Urothelium cell line (cell line): Measurements from ENCODE around the gene SLC25A47.
"Not testable (repeated sequence)": the region's sequence is repeated elsewhere in the genome, so short reads cannot be mapped to it uniquely, and the experiment has no call there.

Experiments
- DNase-seq: peaks from one replicate; pipeline ENCODE4 v3.0.0; 2011; ENCODE audit warnings: low spot score, mixed read lengths
- FAIRE-seq: peaks from 2 replicates; lab custom pipeline; 2011; peaks lifted over from hg19 to GRCh38; lab: Jason Lieb, UNC

The SLC25A47 gene

GRCh38 chr14:100289916-100290606 lies 33.1 kb upstream of the SLC25A47 start:
- DNase-seq (no peak), FAIRE-seq (no peak)

DNA sequence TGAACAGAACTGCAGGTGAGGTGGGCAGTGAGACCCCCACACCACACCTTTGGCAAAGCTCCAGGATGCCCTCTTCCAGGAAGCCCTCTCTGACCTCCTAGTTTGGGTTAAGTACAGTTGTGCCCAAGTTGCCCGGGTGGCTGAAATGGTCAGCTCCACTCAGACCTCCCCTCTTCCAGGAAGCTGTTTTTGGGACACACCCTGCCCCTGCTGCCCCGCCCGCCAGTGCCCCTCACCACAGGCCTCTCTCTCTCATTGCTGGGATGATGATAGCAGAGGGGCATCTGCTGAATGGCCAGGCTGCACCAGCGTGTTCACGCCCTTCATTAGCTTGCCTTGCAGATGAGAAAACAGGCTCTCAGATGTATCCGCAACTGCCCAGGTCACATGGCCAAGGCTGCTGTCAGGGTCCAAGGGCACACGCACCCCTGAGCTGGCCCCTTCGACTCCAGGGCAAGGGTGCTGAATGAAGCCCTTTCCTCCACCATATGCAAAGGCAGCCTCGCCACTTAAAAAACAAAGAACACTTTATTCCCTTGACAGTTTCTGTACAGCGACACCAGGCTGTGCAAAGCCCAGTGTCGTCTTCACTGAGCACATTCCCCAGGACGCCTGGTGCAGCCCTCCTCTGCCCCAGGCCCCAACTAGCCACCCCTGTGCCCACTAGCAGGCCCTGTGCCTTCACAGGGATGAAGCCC lies 32.4 kb upstream of the SLC25A47 start:
- FAIRE-seq = no peak
- DNase-seq = no peak

- no peak for FAIRE-seq
- no peak for DNase-seq
Measured at GRCh38 chr14:100291305-100292075, 31.6 kb upstream of the SLC25A47 start.

GRCh38 chr14:100292301-100292775 lies 30.8 kb upstream of the SLC25A47 start:
- FAIRE-seq (no peak), DNase-seq (no peak)

DNA sequence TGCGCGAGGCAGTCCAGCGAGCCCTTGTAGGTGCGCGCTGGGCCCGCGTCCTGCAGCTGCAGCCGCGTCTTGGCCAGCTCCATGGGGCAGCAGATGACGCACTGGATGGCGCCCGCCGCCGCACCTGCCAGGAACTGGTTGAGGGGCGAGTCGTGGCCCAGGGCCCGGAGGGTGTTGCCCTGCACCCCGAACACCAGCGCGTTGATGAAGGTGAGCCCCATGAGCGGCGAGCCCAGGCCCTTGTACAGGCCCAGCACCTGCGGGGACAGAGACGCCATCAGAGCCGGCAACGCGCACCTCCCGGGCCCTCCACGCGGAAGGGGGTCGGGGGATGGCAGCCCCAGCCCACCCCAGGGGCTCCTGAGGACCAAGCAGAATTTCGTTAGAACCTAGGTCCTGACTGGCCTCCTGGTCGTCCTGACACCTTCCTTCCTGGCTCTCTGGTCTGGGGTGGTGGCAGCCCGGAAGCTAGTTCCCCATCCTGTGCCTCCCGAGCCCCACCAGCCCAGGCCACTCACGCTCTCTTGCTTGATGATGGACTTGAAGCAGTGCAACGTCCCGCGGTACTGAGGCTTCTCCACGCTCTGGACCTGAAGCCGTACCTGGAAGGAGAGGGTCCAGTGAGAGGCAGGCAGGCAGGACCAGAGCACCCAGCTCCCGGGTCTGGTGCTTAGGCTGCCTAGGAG lies 30.2 kb upstream of the SLC25A47 start:
- no peak for DNase-seq

GRCh38 chr14:100293497-100294212 lies 29.5 kb upstream of the SLC25A47 start:
- no peak for FAIRE-seq
- no peak for DNase-seq

More for the DNA sequence above, 30.2 kb upstream of the SLC25A47 start:
- no peak for FAIRE-seq

DNA sequence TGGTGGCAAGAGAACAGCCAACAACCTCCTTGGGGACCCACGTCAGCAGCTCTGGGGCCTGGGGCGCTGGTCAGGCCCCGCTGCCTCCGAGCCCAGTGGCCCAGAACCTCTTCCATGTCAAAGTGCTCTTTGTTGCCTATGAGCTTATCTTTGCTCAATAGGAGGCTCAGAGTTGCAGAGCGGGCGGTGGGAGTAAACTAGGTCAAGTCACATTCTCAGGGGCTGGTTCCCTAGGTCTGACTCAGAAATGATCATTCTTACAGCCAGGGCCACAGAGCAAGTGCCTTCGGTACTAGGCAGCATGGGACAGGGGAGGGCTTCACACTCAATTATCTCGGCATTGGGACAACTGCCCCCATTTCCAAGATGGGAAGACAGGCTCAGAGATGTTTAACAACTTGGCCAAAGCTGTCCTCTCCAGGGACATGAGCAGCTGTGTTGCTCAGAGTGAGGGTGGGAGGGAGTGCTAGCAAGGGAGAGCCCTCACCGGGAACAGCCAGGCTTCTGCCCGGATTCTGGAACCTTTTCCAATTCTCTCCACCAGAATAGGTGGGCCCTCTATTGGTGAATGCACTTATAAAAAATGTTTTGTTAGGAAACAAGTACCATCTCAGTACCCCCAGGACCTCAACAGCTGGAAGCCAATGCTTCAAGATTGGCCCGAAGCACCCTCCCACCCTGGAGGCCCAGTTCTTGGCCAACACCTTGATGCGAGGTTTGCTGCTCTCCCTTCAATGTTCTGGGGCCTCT lies 28.8 kb upstream of the SLC25A47 start:
- DNase-seq (no peak), FAIRE-seq (no peak)

DNA sequence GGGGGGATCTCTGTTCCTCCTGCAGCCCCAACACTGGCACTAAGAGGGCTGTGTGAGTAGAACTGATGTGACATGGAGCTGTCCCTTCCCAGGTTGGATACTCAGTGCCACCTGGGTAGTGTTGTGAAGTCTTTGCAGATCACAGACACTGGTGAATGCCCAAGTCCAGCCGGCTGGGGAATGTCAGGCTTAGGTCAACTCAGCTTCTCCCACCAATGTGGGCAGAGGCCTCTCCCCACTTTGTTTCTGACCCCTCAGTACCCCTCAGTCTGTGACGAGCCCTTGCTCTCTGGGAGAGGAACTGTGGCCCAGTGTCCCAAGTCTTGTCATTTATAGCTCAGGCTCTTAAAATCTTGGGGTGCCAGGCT lies 28.2 kb upstream of the SLC25A47 start:
- no peak for FAIRE-seq
- DNase-seq = no peak

GRCh38 chr14:100295376-100296105 lies 27.6 kb upstream of the SLC25A47 start:
- DNase-seq (no peak), FAIRE-seq (no peak)

DNA sequence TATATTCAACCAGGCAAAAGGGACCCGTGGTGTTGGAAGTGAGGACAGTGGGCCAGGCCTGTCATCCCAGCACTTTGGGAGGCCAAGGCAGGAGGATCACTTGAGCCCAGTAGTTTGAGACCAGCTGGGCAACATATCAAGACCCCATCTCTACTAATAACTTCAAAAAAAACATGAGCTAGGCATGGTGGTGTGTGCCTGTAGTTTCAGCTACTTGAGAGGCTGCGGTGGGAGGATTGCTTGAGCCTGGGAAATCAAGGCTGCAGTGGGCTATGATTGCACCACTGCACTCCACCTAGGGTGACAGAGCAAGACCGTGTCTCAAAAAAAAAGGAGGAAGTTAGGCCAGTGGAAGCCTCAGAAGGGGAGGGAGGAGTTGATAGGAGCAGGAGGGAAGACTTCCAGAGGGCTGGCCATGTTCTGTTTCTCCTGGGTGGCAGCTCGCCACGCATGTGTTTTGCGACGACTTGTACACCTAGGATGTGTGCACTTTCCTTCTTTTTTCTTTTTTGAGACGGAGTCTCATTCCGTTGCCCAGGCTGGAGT lies 27.0 kb upstream of the SLC25A47 start:
- DNase-seq (no peak), FAIRE-seq (no peak)

- FAIRE-seq, DNase-seq: not testable (repeated sequence)
Measured at GRCh38 chr14:100296729-100297128, 26.4 kb upstream of the SLC25A47 start.

GRCh38 chr14:100297320-100298300 lies 25.5 kb upstream of the SLC25A47 start:
- FAIRE-seq = no peak

DNA sequence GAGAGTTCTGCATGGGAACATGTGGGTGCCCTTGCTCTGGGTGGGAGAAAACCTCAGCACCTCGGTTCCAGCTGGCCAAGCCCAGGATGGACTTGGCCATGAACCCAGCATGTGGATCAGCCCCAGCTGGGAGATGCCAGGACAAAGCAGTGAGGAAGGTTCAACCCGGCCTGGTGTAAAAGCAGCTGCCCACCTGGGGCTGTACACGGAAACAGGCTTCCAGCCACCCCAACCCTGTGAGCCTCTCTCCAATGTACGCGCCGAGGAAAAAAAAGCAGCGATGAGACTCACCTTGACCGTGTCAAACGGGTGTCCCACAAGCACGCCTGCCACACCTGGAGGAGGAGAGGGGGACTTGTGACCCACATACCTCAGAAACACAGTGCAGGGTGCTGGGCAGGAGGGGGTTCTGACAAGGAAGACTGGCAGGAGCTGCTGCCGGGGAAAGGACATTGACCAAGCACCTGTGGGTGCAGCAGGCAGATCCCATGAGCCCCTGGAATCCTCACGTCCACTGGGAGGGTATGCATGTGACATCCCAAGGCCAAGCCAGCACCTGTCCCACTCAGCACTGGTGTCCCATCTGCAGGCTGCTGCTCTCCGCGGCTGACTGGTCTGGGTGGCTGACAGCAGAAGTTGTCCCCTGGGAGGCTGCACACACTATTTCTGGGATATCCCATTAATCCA lies 24.4 kb upstream of the SLC25A47 start:
- FAIRE-seq = no peak
- no peak for DNase-seq

More at GRCh38 chr14:100297320-100298300, 25.5 kb upstream of the SLC25A47 start:
- no peak for DNase-seq

- no peak for DNase-seq
- FAIRE-seq = no peak
Measured at GRCh38 chr14:100299238-100299560, 23.9 kb upstream of the SLC25A47 start.

DNA sequence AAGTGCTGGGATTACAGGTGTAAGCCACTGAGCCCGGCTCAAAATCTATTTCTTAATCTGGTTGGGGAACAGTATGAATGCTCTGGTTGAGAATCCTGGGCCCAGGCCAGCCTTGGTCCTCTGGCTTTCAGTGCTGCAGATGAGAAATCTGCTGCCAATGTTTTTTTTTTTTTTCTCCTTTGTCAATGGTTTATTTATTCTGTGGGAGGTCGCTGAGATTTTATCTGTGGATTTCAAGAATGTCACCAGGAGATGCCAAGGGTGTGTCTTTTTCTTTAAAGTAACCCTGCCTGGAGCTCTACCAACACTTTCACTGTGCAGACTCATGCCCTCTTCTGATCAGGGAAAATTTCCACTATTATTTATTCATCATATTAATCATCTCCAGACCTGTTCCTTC lies 20.5 kb upstream of the SLC25A47 start:
- DNase-seq = no peak
- FAIRE-seq = no peak

DNA sequence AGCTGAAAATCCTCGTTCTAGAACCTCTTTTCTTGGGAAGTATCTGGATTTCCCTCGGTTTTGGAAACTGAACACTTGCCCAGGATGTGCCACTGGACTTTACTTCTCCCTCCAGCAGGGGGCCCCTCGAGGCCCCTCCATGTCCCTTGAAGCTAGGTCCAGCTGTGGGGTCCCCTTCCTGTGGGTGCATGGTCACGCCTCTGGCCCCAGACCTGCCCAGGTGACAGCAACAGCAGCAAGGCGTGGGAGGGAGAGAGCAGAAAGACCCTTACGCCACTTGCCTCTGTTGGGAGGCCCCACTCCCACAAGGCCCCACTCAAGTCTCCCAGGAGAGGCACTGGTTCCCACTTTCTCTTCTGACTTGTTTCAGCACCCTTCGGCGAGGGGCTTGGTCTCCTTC lies 20.0 kb upstream of the SLC25A47 start:
- no peak for FAIRE-seq

DNA sequence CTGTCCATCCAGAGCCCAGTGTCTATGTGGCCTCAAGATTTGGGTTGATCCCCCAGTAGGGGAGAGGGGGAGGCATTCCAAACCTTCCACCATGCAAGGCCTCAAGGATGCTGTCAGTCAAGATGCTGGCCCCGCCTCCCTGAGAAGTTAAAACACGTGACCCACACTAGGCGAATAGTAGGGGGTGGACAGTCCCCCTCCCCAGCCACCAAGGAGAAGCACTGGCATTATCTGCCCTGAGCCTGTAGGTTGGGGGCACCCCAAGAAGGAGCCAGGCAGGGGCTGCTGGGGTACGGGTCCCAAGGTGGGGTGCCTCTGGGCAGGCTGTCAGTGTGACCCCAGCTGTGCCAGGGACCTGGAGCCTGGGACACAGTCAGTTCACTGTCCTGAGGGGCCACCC lies 19.2 kb upstream of the SLC25A47 start:
- FAIRE-seq (no peak), DNase-seq (no peak)

More for the DNA sequence above, 20.0 kb upstream of the SLC25A47 start:
- peak; percentile 20 for DNase-seq
